ENCODE measurements around the gene MEDAG. TPM values are rescaled to one million over a fixed set of nuclear protein-coding genes. Genes with fewer than 3 reads are reported as not detected.

Gene MEDAG
- total RNA-seq, 1 donor from 2014 or later: 7.2 TPM

DNA sequence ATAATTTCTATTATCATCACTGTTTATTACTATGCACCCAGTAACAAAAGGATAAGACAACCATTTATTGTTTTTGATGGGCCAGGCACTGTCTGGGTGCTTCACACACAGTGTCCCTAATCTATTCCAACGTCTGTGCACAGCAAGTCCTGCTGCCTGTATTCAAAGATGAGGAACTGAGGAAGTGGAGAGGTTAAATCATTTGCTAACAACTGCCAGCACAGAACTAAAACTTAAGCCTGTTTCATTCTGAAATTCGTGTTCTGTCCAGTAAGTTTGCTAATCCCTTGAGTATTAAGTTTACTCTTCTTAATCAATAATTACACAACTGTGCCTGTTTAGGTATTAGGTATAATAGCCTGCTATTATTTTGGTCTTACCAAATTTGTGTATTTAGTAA lies 68.3 kb downstream of the MEDAG start:
- Histone ChIP-seq H3K36me3 (no peaks in the 10 kb centered on the region), H3K27ac (no peak overlapping the region), H3K4me1 (no peaks in the 10 kb centered on the region), H3K27me3 (ENCODE audit: low read depth) (peaks cover 2% of the 10 kb centered on the region), H3K9me3 (no peaks in the 10 kb centered on the region), H3K4me3 (no peak overlapping the region)
- intact Hi-C loops (cut with DNase I): no loop called here
- DNase-seq (no peak), ATAC-seq (no peak)
- TF ChIP-seq, protein P1, sequence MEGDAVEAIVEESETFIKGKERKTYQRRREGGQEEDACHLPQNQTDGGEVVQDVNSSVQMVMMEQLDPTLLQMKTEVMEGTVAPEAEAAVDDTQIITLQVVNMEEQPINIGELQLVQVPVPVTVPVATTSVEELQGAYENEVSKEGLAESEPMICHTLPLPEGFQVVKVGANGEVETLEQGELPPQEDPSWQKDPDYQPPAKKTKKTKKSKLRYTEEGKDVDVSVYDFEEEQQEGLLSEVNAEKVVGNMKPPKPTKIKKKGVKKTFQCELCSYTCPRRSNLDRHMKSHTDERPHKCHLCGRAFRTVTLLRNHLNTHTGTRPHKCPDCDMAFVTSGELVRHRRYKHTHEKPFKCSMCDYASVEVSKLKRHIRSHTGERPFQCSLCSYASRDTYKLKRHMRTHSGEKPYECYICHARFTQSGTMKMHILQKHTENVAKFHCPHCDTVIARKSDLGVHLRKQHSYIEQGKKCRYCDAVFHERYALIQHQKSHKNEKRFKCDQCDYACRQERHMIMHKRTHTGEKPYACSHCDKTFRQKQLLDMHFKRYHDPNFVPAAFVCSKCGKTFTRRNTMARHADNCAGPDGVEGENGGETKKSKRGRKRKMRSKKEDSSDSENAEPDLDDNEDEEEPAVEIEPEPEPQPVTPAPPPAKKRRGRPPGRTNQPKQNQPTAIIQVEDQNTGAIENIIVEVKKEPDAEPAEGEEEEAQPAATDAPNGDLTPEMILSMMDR (IDR thresholded peaks at IDR 0.05): no peak

Other genes with a start within 250 kb of the MEDAG start
- gene ALOX5AP, start 170.7 kb upstream of the MEDAG start, total RNA-seq: 311 TPM
- gene TEX26, start 26.4 kb downstream of the MEDAG start, total RNA-seq: 0.27 TPM